HEK293 (cell line): Measurements from ENCODE around the gene SEMA4D.

Experiments used
- CTCF ChIA-PET: fragments of 350-600 bp; formaldehyde crosslinking; extraction: SDS; loops from one replicate; lab custom pipeline; 2021; ENCODE audit warnings: antibody characterized with exemption; lab: Yijun Ruan, JAX
- POLR2A ChIA-PET: fragments of 300-600 bp; formaldehyde crosslinking; extraction: SDS; loops from one replicate; lab custom pipeline; 2020; ENCODE audit warnings: antibody characterized with exemption, inconsistent platforms; lab: Yijun Ruan, JAX
- H3K27ac ChIP-seq: fragments of 200-500 bp; sonication (Bioruptor generic); 2 replicates; pipeline ENCODE4 v1.5.1; 2014; ENCODE audit warnings: low read depth, low read length, control low read depth, inconsistent platforms; ENCODE audit errors: extremely low read depth
- H3K36me3 ChIP-seq, 2 experiments: fragments of 200-500 bp in 1 of 2; sonication (Bioruptor generic) in 1 of 2; 1 replicate in 1 of 2; 2 replicates in 1 of 2; pipeline ENCODE4 v1.5.1; 2014 to 2017; ENCODE audit warnings: inconsistent platforms in 2 of 2, low read length in 2 of 2; ENCODE audit not compliant: control insufficient read depth in 2 of 2, insufficient read depth in 1 of 2
- H3K4me1 ChIP-seq: fragments of 200-500 bp; sonication (Bioruptor generic); 2 replicates; pipeline ENCODE4 v1.5.1; 2014; ENCODE audit warnings: mild to moderate bottlenecking, low read length, inconsistent platforms; ENCODE audit not compliant: control insufficient read depth, insufficient read depth
- H3K4me3 ChIP-seq: 2 replicates; pipeline ENCODE4 v1.5.1; 2011; ENCODE audit warnings: low read depth, mild to moderate bottlenecking, control low read depth, low read length, moderate library complexity
- H3K9me3 ChIP-seq: fragments of 200-500 bp; sonication (Bioruptor generic); 2 replicates; pipeline ENCODE4 v1.5.1; 2014; ENCODE audit warnings: low read depth, low read length, inconsistent platforms; ENCODE audit not compliant: control insufficient read depth, insufficient read depth
- GFI1B ChIP-seq: fragments of 450-650 bp; formaldehyde crosslinking; IDR thresholded peaks from 2 replicates; pipeline ENCODE4 v1.5.1; 2016; ENCODE audit warnings: missing biosample characterization, missing genetic modification characterization
- GLI2 ChIP-seq: fragments of 450-650 bp; formaldehyde crosslinking; IDR thresholded peaks from 2 replicates; pipeline ENCODE4; 2017; ENCODE audit warnings: missing biosample characterization, missing genetic modification characterization, low read depth, borderline replicate concordance
- GLIS2 ChIP-seq: fragments of 450-650 bp; formaldehyde crosslinking; IDR thresholded peaks from 2 replicates; pipeline ENCODE4 v1.5.1; 2016; ENCODE audit warnings: missing biosample characterization, missing genetic modification characterization
- HOXA7 ChIP-seq: sonication (generic); formaldehyde crosslinking; IDR thresholded peaks from 2 replicates; pipeline ENCODE4 v1.8.1; 2022; ENCODE audit warnings: missing genetic modification reagents, borderline replicate concordance
- MZF1 ChIP-seq: fragments of 450-650 bp; formaldehyde crosslinking; IDR thresholded peaks from 2 replicates; pipeline ENCODE4 v1.5.1; 2017; ENCODE audit warnings: missing biosample characterization, missing genetic modification characterization, borderline replicate concordance
- ZBTB20 ChIP-seq: fragments of 450-650 bp; formaldehyde crosslinking; IDR thresholded peaks from 2 replicates; pipeline ENCODE4 v1.5.1; 2016; ENCODE audit warnings: missing biosample characterization, missing genetic modification characterization
- ZBTB8A ChIP-seq: fragments of 450-650 bp; formaldehyde crosslinking; IDR thresholded peaks from 2 replicates; pipeline ENCODE4 v1.5.1; 2016; ENCODE audit warnings: missing biosample characterization, missing genetic modification characterization
- ZFP41 ChIP-seq: fragments of 450-650 bp; formaldehyde crosslinking; IDR thresholded peaks from 2 replicates; pipeline ENCODE4 v1.5.1; 2016; ENCODE audit warnings: missing biosample characterization, missing genetic modification characterization, borderline replicate concordance
- ZNF175 ChIP-seq: fragments of 450-650 bp; formaldehyde crosslinking; IDR thresholded peaks from 2 replicates; pipeline ENCODE4 v1.5.1; 2016; ENCODE audit warnings: missing biosample characterization, missing genetic modification characterization
- ZNF2 ChIP-seq: fragments of 450-650 bp; formaldehyde crosslinking; IDR thresholded peaks from 2 replicates; pipeline ENCODE4 v1.5.1; 2016; ENCODE audit warnings: missing biosample characterization, missing genetic modification characterization
- ZNF221 ChIP-seq: fragments of 450-650 bp; formaldehyde crosslinking; IDR thresholded peaks from 2 replicates; pipeline ENCODE4 v1.5.1; 2017; ENCODE audit warnings: missing biosample characterization, missing genetic modification characterization, borderline replicate concordance
- ZNF239 ChIP-seq: fragments of 450-650 bp; formaldehyde crosslinking; IDR thresholded peaks from 2 replicates; pipeline ENCODE4 v1.5.1; 2016; ENCODE audit warnings: missing biosample characterization, missing genetic modification characterization
- ZNF324 ChIP-seq: fragments of 450-650 bp; formaldehyde crosslinking; IDR thresholded peaks from 2 replicates; pipeline ENCODE4 v1.5.1; 2016; ENCODE audit warnings: missing biosample characterization, missing genetic modification characterization
- ZNF341 ChIP-seq: fragments of 450-650 bp; formaldehyde crosslinking; IDR thresholded peaks from 2 replicates; pipeline ENCODE4; 2016; ENCODE audit warnings: low read depth, missing biosample characterization, missing genetic modification characterization
- ZNF37A ChIP-seq: fragments of 450-650 bp; IDR thresholded peaks from 2 replicates; pipeline ENCODE4 v1.5.1; 2018; ENCODE audit warnings: missing biosample characterization, missing genetic modification characterization
- ZNF558 ChIP-seq: fragments of 450-650 bp; formaldehyde crosslinking; IDR thresholded peaks from 2 replicates; pipeline ENCODE4 v1.5.1; 2016; ENCODE audit warnings: missing biosample characterization, missing genetic modification characterization
- ZNF629 ChIP-seq: fragments of 450-650 bp; formaldehyde crosslinking; IDR thresholded peaks from 2 replicates; pipeline ENCODE4 v1.5.1; 2017; ENCODE audit warnings: missing biosample characterization, missing genetic modification characterization
- ZNF670 ChIP-seq: fragments of 450-650 bp; formaldehyde crosslinking; IDR thresholded peaks from 2 replicates; pipeline ENCODE4 v1.5.1; 2016; ENCODE audit warnings: missing biosample characterization, missing genetic modification characterization, low read depth
- ZNF830 ChIP-seq: fragments of 450-650 bp; IDR thresholded peaks from 2 replicates; pipeline ENCODE4 v1.5.0; 2018; ENCODE audit warnings: missing biosample characterization, missing genetic modification characterization, low read depth, mild to moderate bottlenecking, moderate library complexity
- ZNF837 ChIP-seq: fragments of 450-650 bp; formaldehyde crosslinking; IDR thresholded peaks from 2 replicates; pipeline ENCODE4 v1.5.1; 2016; ENCODE audit warnings: missing biosample characterization, missing genetic modification characterization
- TF ChIP-seq, protein P1 (sequence below): fragments of 450-650 bp; formaldehyde crosslinking; IDR thresholded peaks from 2 replicates; pipeline ENCODE4 v1.5.1; 2017; ENCODE audit warnings: missing biosample characterization, missing genetic modification characterization
- TF ChIP-seq, protein P2 (sequence below): fragments of 450-650 bp; formaldehyde crosslinking; IDR thresholded peaks from 2 replicates; pipeline ENCODE4 v1.5.1; 2016; ENCODE audit warnings: missing biosample characterization, missing genetic modification characterization
- TF ChIP-seq, protein P3 (sequence below): fragments of 450-650 bp; formaldehyde crosslinking; conservative IDR thresholded peaks from 2 replicates; pipeline ENCODE4 v1.5.1; 2016; ENCODE audit warnings: low read depth, missing biosample characterization, missing genetic modification characterization
- TF ChIP-seq, protein P4 (sequence below): fragments of 450-650 bp; formaldehyde crosslinking; IDR thresholded peaks from 2 replicates; pipeline ENCODE4 v1.5.1; 2016; ENCODE audit warnings: missing biosample characterization, missing genetic modification characterization

The SEMA4D gene

DNA sequence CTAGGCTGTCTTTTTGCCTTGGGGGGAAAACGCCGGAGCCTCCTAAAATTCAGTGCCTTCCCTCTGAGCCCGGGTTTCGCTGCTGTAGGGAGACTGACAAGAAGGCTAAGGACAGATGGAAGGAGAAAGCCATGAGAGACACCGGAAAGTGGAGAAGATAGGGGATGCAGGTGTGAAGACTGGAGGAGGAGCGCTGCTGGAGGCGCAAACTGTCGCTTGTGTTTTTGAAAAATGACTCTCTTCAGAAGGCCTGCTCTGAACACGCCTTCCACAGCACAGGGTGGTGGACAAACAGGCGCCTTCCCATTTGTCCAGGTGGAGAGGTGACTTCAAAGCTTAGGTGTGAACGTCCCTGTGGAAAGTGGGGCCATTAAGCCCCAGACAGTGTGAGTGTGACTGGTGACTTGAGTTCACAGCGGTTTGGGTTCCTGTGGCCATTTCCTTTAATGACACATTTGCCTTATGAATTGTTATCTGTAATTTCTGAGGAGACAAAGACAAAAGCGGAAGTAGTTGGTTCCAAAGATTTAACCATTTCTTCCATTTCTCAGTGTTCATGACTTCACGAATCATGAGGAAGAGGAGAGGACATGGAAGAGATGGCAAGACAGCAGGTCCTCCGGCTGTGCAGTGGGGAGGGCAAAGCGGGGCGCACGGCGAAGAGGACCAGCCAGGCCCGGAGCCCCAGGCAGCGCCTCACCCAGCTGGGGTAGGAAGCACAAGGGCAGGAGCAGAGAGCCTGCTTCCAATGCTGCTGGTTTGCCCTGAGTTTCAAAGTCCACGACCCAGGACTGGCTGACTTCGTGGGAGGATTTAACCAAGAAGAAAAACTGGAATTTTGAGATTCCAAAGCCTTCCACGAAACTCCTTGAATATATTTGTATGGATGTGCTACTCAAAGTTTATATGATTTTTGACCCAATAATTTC lies 27.8 kb upstream of the SEMA4D start (continued):
- TF ChIP-seq ZNF830 (tag by site-specific recombination), result no peak
- TF ChIP-seq ZNF239 (tag by site-specific recombination), result no peak
- no peak for TF ChIP-seq MZF1 (tag by site-specific recombination)
- TF ChIP-seq ZNF629, result no peak
- TF ChIP-seq ZBTB8A (tag by site-specific recombination), result no peak
- no peak for TF ChIP-seq ZNF558

DNA sequence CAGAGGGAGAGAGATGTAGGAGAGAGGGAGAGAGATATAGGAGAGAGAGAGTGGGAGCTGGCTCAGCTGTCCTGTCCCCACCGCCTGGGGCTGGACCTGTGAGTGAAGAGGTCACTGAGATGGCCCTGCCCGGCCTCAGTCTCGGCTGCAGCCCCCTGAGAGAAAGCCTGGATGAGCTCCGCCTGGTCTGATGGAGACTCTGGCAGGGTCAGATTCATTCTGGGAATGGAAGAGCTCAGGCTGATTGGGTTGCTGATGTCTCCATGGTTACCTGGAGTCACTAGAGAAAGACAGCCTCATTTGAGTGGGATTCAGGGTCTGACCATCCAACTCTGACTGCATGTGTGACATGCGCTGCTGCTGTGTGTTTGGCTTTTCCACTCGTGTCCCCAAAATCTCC lies 27.1 kb upstream of the SEMA4D start:
- Histone ChIP-seq H3K4me3 (no peak overlapping the region), H3K9me3 (no peaks in the 10 kb centered on the region), H3K27ac (no peak overlapping the region), H3K4me1 (no peaks in the 10 kb centered on the region), H3K36me3 (no peaks in the 10 kb centered on the region)
- TF ChIP-seq ZNF670 (no peak), ZNF2 (tag by site-specific recombination) (no peak), ZNF175 (tag by site-specific recombination) (no peak), ZNF341 (tag by site-specific recombination) (no peak), GLIS2 (no peak), ZFP41 (no peak), ZNF324 (tag by site-specific recombination) (no peak), GLI2 (no peak), ZNF221 (no peak), ZNF37A (tag by site-specific recombination) (no peak), GFI1B (tag by site-specific recombination) (no peak), HOXA7 (CRISPR knock-in tag) (no peak), ZBTB20 (no peak), ZNF837 (tag by site-specific recombination) (no peak), ZNF629 (no peak)
- TF ChIP-seq, protein P1, sequence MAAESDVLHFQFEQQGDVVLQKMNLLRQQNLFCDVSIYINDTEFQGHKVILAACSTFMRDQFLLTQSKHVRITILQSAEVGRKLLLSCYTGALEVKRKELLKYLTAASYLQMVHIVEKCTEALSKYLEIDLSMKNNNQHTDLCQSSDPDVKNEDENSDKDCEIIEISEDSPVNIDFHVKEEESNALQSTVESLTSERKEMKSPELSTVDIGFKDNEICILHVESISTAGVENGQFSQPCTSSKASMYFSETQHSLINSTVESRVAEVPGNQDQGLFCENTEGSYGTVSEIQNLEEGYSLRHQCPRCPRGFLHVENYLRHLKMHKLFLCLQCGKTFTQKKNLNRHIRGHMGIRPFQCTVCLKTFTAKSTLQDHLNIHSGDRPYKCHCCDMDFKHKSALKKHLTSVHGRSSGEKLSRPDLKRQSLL (tag by site-specific recombination), result no peak
- TF ChIP-seq, protein P2, sequence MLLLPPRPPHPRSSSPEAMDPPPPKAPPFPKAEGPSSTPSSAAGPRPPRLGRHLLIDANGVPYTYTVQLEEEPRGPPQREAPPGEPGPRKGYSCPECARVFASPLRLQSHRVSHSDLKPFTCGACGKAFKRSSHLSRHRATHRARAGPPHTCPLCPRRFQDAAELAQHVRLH (tag by site-specific recombination), result no peak
- TF ChIP-seq, protein P3, sequence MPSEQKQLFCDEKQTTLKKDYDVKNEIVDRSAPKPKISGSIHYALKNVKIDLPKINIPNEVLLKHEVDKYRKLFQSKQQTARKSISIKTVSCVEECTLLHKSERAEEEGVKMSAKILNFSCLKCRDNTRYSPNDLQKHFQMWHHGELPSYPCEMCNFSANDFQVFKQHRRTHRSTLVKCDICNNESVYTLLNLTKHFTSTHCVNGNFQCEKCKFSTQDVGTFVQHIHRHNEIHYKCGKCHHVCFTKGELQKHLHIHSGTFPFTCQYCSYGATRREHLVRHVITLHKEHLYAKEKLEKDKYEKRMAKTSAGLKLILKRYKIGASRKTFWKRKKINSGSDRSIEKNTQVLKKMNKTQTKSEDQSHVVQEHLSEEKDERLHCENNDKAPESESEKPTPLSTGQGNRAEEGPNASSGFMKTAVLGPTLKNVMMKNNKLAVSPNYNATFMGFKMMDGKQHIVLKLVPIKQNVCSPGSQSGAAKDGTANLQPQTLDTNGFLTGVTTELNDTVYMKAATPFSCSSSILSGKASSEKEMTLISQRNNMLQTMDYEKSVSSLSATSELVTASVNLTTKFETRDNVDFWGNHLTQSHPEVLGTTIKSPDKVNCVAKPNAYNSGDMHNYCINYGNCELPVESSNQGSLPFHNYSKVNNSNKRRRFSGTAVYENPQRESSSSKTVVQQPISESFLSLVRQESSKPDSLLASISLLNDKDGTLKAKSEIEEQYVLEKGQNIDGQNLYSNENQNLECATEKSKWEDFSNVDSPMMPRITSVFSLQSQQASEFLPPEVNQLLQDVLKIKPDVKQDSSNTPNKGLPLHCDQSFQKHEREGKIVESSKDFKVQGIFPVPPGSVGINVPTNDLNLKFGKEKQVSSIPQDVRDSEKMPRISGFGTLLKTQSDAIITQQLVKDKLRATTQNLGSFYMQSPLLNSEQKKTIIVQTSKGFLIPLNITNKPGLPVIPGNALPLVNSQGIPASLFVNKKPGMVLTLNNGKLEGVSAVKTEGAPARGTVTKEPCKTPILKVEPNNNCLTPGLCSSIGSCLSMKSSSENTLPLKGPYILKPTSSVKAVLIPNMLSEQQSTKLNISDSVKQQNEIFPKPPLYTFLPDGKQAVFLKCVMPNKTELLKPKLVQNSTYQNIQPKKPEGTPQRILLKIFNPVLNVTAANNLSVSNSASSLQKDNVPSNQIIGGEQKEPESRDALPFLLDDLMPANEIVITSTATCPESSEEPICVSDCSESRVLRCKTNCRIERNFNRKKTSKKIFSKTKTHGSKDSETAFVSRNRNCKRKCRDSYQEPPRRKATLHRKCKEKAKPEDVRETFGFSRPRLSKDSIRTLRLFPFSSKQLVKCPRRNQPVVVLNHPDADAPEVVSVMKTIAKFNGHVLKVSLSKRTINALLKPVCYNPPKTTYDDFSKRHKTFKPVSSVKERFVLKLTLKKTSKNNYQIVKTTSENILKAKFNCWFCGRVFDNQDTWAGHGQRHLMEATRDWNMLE (tag by site-specific recombination), result no peak
- TF ChIP-seq, protein P4, sequence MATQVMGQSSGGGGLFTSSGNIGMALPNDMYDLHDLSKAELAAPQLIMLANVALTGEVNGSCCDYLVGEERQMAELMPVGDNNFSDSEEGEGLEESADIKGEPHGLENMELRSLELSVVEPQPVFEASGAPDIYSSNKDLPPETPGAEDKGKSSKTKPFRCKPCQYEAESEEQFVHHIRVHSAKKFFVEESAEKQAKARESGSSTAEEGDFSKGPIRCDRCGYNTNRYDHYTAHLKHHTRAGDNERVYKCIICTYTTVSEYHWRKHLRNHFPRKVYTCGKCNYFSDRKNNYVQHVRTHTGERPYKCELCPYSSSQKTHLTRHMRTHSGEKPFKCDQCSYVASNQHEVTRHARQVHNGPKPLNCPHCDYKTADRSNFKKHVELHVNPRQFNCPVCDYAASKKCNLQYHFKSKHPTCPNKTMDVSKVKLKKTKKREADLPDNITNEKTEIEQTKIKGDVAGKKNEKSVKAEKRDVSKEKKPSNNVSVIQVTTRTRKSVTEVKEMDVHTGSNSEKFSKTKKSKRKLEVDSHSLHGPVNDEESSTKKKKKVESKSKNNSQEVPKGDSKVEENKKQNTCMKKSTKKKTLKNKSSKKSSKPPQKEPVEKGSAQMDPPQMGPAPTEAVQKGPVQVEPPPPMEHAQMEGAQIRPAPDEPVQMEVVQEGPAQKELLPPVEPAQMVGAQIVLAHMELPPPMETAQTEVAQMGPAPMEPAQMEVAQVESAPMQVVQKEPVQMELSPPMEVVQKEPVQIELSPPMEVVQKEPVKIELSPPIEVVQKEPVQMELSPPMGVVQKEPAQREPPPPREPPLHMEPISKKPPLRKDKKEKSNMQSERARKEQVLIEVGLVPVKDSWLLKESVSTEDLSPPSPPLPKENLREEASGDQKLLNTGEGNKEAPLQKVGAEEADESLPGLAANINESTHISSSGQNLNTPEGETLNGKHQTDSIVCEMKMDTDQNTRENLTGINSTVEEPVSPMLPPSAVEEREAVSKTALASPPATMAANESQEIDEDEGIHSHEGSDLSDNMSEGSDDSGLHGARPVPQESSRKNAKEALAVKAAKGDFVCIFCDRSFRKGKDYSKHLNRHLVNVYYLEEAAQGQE (tag by site-specific recombination), result no peak
- POLR2A ChIA-PET, result no interaction called here
- CTCF ChIA-PET, result interaction anchor here (1.4 kb wide), 1 partner anchor 24 kb away, joined by 5 read pairs; no protein-coding TSS in a partner anchor
